Tibial nerve (tissue), 4 donors: Measurements from ENCODE around the gene CENPP. TPM values are rescaled to one million over a fixed set of nuclear protein-coding genes. Genes with fewer than 3 reads are reported as not detected.

Source experiments
- DNase-seq, 2 donors: peaks; one replicate each; pipeline ENCODE4 v3.0.0-alpha.2; 2019; ENCODE audit warnings: low spot score in 2 of 2
- H3K27ac ChIP-seq, 4 donors: fragments of 200-600 bp; sonication (generic) in 3 of 4; one replicate each; pipeline ENCODE4 v1.5.1; 2017 to 2019; ENCODE audit warnings: mild to moderate bottlenecking in 1 of 4
- H3K27me3 ChIP-seq, 2 donors: fragments of 200-600 bp; sonication (generic) in 1 of 2; one replicate each; pipeline versions ENCODE4 v1.5.1 to v1.6.0; 2017 to 2019
- H3K36me3 ChIP-seq, 3 donors: fragments of 200-600 bp; sonication (generic); one replicate each; pipeline ENCODE4 v1.5.1; 2018 to 2019
- H3K4me1 ChIP-seq, 4 donors: fragments of 200-600 bp; sonication (generic) in 3 of 4; one replicate each; pipeline ENCODE4 v1.5.1; 2017 to 2019
- H3K4me3 ChIP-seq, 4 donors: fragments of 200-600 bp; sonication (generic) in 3 of 4; one replicate each; pipeline ENCODE4 v1.5.1; 2017 to 2019; ENCODE audit warnings: mild to moderate bottlenecking in 1 of 4, moderate library complexity in 1 of 4
- H3K9me3 ChIP-seq, 4 donors: fragments of 200-600 bp; sonication (generic) in 3 of 4; one replicate each; pipeline ENCODE4 v1.5.1; 2017 to 2019
- CTCF ChIP-seq, 5 experiments: fragments of 200-600 bp in 3 of 5; fragments of 450-650 bp in 2 of 5; sonication (generic) in 3 of 5; IDR thresholded peaks; one replicate each; pipeline ENCODE4 v1.5.1; 2016 to 2019; ENCODE audit warnings: antibody characterized with exemption in 5 of 5, mild to moderate bottlenecking in 3 of 5, moderate library complexity in 2 of 5
- EP300 ChIP-seq, 2 donors: sonication (generic); formaldehyde crosslinking; IDR thresholded peaks; one replicate each; pipeline ENCODE4 v1.6.1; 2017; ENCODE audit warnings: antibody characterized with exemption in 2 of 2, mild to moderate bottlenecking in 1 of 2
- POLR2A ChIP-seq, 2 donors: fragments of 450-650 bp; IDR thresholded peaks; one replicate each; pipeline ENCODE4 v1.6.1; 2017; ENCODE audit warnings: antibody characterized with exemption in 2 of 2, mild to moderate bottlenecking in 2 of 2, moderate library complexity in 2 of 2
- WGBS, 2 donors: methylation state at CpG; one replicate each; pipeline ENCODE4 v1.1.5; 2018; 5-methylcytosine and 5-hydroxymethylcytosine counted together
- total RNA-seq, 4 donors: library from RNA; depleted of rRNA; stranded (reverse); fragments of >200 nt; gene quantifications; one replicate each; pipeline ENCODE4 v1.1.0, GENCODE V29; 2016

Gene CENPP
- total RNA-seq, 4 donors from 2014 or later: 5.0 to 17.1 (median 6.9) TPM

GRCh38 chr9:92488681-92489550 is 163.2 kb downstream of the CENPP start:
- DNase-seq: no peak
- Histone ChIP-seq H3K4me1 (peaks cover 0 to 26% (median 4%) of the 10 kb centered on the region in 4 donors), H3K27me3 (no peaks in the 10 kb centered on the region), H3K9me3 (no peaks in the 10 kb centered on the region), H3K4me3 (no peak overlapping the region), H3K27ac (peak overlapping the region in 2 of 4 donors; percentile 40 to 51), H3K36me3 (no peaks in the 10 kb centered on the region)
- WGBS, 2 donors: 45 to 48% methylated on average over 4 of the region's 4 CpGs
- TF ChIP-seq EP300 (IDR thresholded peaks at IDR 0.05) (no peak), POLR2A (IDR thresholded peaks at IDR 0.05) (no peak)

GRCh38 chr9:92492781-92493401 is 167.1 kb downstream of the CENPP start:
- TF ChIP-seq EP300 (IDR thresholded peaks at IDR 0.05): no peak
- TF ChIP-seq CTCF (IDR thresholded peaks at IDR 0.05): no peak
- TF ChIP-seq POLR2A (IDR thresholded peaks at IDR 0.05): no peak

GRCh38 chr9:92493749-92494387 is 168.1 kb downstream of the CENPP start:
- Histone ChIP-seq H3K4me1 (peaks cover 0 to 14% (median 0%) of the 10 kb centered on the region in 4 donors), H3K27ac (no peak overlapping the region), H3K9me3 (no peaks in the 10 kb centered on the region), H3K27me3 (no peaks in the 10 kb centered on the region), H3K4me3 (no peak overlapping the region), H3K36me3 (no peaks in the 10 kb centered on the region)
- WGBS, 2 donors: 84 to 85% methylated on average over 9 of the region's 9 CpGs
- DNase-seq: no peak
- no peak for TF ChIP-seq CTCF (IDR thresholded peaks at IDR 0.05)
- no peak for TF ChIP-seq POLR2A (IDR thresholded peaks at IDR 0.05)
- TF ChIP-seq EP300 (IDR thresholded peaks at IDR 0.05): no peak

More at GRCh38 chr9:92492781-92493401, 167.1 kb downstream of the CENPP start:
- peaks cover 0 to 21% (median 4%) of the 10 kb centered on the region in 4 donors for H3K4me1 ChIP-seq
- H3K9me3 ChIP-seq: no peaks in the 10 kb centered on the region
- H3K4me3 ChIP-seq: no peak overlapping the region
- no peaks in the 10 kb centered on the region for H3K27me3 ChIP-seq
- H3K27ac ChIP-seq: no peak overlapping the region
- WGBS, 2 donors: 74 to 81% methylated on average over 3 of the region's 3 CpGs
- DNase-seq: no peak
- no peaks in the 10 kb centered on the region for H3K36me3 ChIP-seq

- peaks cover 0 to 10% (median 0%) of the 10 kb centered on the region in 4 donors for H3K4me1 ChIP-seq
- TF ChIP-seq CTCF (IDR thresholded peaks at IDR 0.05) (no peak), EP300 (IDR thresholded peaks at IDR 0.05) (no peak), POLR2A (IDR thresholded peaks at IDR 0.05) (no peak)
- DNase-seq: no peak
- H3K4me3 ChIP-seq: no peak overlapping the region
- H3K36me3 ChIP-seq: no peaks in the 10 kb centered on the region
- no peaks in the 10 kb centered on the region for H3K9me3 ChIP-seq
- no peaks in the 10 kb centered on the region for H3K27me3 ChIP-seq
- 36 to 61% methylated on average over 2 of the region's 2 CpGs for WGBS, 2 donors
- no peak overlapping the region for H3K27ac ChIP-seq
Observed at GRCh38 chr9:92494856-92495255, 169.1 kb downstream of the CENPP start.

GRCh38 chr9:92496396-92497176 is 170.8 kb downstream of the CENPP start:
- TF ChIP-seq EP300 (IDR thresholded peaks at IDR 0.05): no peak
- TF ChIP-seq CTCF (IDR thresholded peaks at IDR 0.05): no peak
- TF ChIP-seq POLR2A (IDR thresholded peaks at IDR 0.05): no peak
- H3K9me3 ChIP-seq: no peaks in the 10 kb centered on the region
- no peak overlapping the region for H3K4me3 ChIP-seq
- H3K4me1 ChIP-seq: peaks cover 0 to 12% (median 0%) of the 10 kb centered on the region in 4 donors
- no peak overlapping the region for H3K27ac ChIP-seq
- DNase-seq: no peak
- no peaks in the 10 kb centered on the region for H3K27me3 ChIP-seq
- WGBS, 2 donors: 52 to 62% methylated on average over 5 of the region's 5 CpGs
- H3K36me3 ChIP-seq: no peaks in the 10 kb centered on the region
